IMR-90 (cell line): ENCODE measurements around the gene ZNF277. TPM values are rescaled to one million over a fixed set of nuclear protein-coding genes. Genes with fewer than 3 reads are reported as not detected.

Experiments
- ATAC-seq: fragments of 200-7000 bp; cut with Tn5 transposase; 2 replicates; pipeline ENCODE4 v1.9.1; 2020; ENCODE audit warnings: low read depth, mild to moderate bottlenecking, moderate library complexity
- BruUV-seq: library from RNA; stranded (reverse); fragments of 400-500 nt; replicated peaks from 2 replicates; lab custom pipeline; 2021; lab: Mats Ljungman, UMichigan
- CTCF ChIA-PET: fragments of 300-600 bp; formaldehyde crosslinking; extraction: SDS; loops from one replicate; lab custom pipeline; 2021; ENCODE audit warnings: antibody characterized with exemption; lab: Yijun Ruan, JAX
- POLR2A ChIA-PET: fragments of 300-600 bp; sonication (Branson Sonifier 250); formaldehyde crosslinking; loops from one replicate; lab custom pipeline; 2022; ENCODE audit warnings: antibody characterized with exemption; ENCODE audit not compliant: unreplicated experiment; lab: Charles Lee
- DNase-seq: peaks from one replicate; pipeline ENCODE4 v3.0.0; 2013
- H2AFZ ChIP-seq: replicated peaks from 2 replicates; pipeline ENCODE3; 2013; ENCODE audit warnings: low read length, mild to moderate bottlenecking; ENCODE audit not compliant: poor library complexity
- H2AK5ac ChIP-seq: 2 replicates; pipeline ENCODE4 v1.6.1; 2013; ENCODE audit warnings: low read depth, low read length, inconsistent platforms
- H2AK9ac ChIP-seq: replicated peaks from 2 replicates; pipeline ENCODE3; 2013; ENCODE audit warnings: mild to moderate bottlenecking, low read depth, low read length, moderate library complexity; ENCODE audit not compliant: poor library complexity
- H2BK120ac ChIP-seq: 2 replicates; pipeline ENCODE4 v1.6.1; 2013; ENCODE audit warnings: low read depth, low read length, inconsistent platforms
- H2BK15ac ChIP-seq: 3 replicates; pipeline ENCODE4 v1.6.1; 2013; ENCODE audit warnings: low read depth, low read length, inconsistent platforms
- H2BK20ac ChIP-seq: 2 replicates; pipeline ENCODE4 v1.6.1; 2013; ENCODE audit warnings: low read depth, mild to moderate bottlenecking, inconsistent platforms, low read length, moderate library complexity
- H2BK5ac ChIP-seq: 2 replicates; pipeline ENCODE4 v1.6.1; 2013; ENCODE audit warnings: mild to moderate bottlenecking, low read depth, low read length, inconsistent platforms; ENCODE audit not compliant: poor library complexity, severe bottlenecking
- H3K14ac ChIP-seq: replicated peaks from 2 replicates; pipeline ENCODE4 v1.6.1; 2013; ENCODE audit warnings: low read depth, low read length, inconsistent platforms
- H3K18ac ChIP-seq: 2 replicates; pipeline ENCODE4 v1.6.1; 2013; ENCODE audit warnings: low read depth, low read length, control low read depth
- H3K23ac ChIP-seq: 2 replicates; pipeline ENCODE4 v1.6.1; 2013; ENCODE audit warnings: low read depth, low read length, inconsistent platforms
- H3K27ac ChIP-seq: 2 replicates; pipeline ENCODE4 v1.5.1; 2013; ENCODE audit warnings: mild to moderate bottlenecking, control low read depth, low read length; ENCODE audit not compliant: insufficient read depth
- H3K27me3 ChIP-seq: 2 replicates; pipeline ENCODE4 v1.6.1; 2013; ENCODE audit warnings: low read length; ENCODE audit not compliant: control insufficient read depth, insufficient read depth
- H3K36me3 ChIP-seq: 2 replicates; pipeline ENCODE4 v1.6.1; 2013; ENCODE audit warnings: low read length, mixed read lengths; ENCODE audit not compliant: control insufficient read depth, insufficient read depth
- H3K4ac ChIP-seq: 2 replicates; pipeline ENCODE4 v1.6.1; 2013; ENCODE audit warnings: low read depth, low read length, inconsistent platforms
- H3K4me1 ChIP-seq: 2 replicates; pipeline ENCODE4 v1.6.1; 2013; ENCODE audit warnings: low read length, mixed read lengths; ENCODE audit not compliant: control insufficient read depth, insufficient read depth
- H3K4me2 ChIP-seq: 2 replicates; pipeline ENCODE4 v1.6.1; 2013; ENCODE audit warnings: low read depth, mild to moderate bottlenecking, control low read depth, low read length, moderate library complexity
- H3K4me3 ChIP-seq: 2 replicates; pipeline ENCODE4 v1.5.1; 2013; ENCODE audit warnings: low read depth, mild to moderate bottlenecking, control low read depth, low read length, moderate library complexity; ENCODE audit not compliant: insufficient read depth
- H3K56ac ChIP-seq: 2 replicates; pipeline ENCODE4 v1.6.1; 2013; ENCODE audit warnings: low read length, inconsistent platforms; ENCODE audit not compliant: insufficient read depth; ENCODE audit errors: extremely low read depth
- H3K79me1 ChIP-seq, 2 experiments: 2 replicates each; pipeline ENCODE4 v1.6.1; 2013; ENCODE audit warnings: low read length in 2 of 2, inconsistent platforms in 1 of 2, low read depth in 1 of 2
- H3K9ac ChIP-seq: 2 replicates; pipeline ENCODE4 v1.6.1; 2013; ENCODE audit warnings: low read depth, low read length, control low read depth
- H3K9me1 ChIP-seq: 2 replicates; pipeline ENCODE4 v1.6.1; 2013; ENCODE audit warnings: low read length, inconsistent platforms; ENCODE audit not compliant: insufficient read depth
- H3K9me3 ChIP-seq: 2 replicates; pipeline ENCODE4 v1.6.1; 2013; ENCODE audit warnings: low read length; ENCODE audit not compliant: control insufficient read depth, insufficient read depth
- H4K20me1 ChIP-seq: 2 replicates; pipeline ENCODE4 v1.6.1; 2013; ENCODE audit warnings: low read length, inconsistent platforms; ENCODE audit not compliant: insufficient read depth
- H4K5ac ChIP-seq: 2 replicates; pipeline ENCODE4 v1.6.1; 2013; ENCODE audit warnings: mild to moderate bottlenecking, low read depth, low read length, control low read depth
- H4K8ac ChIP-seq, 2 experiments: 2 replicates each; pipeline ENCODE4 v1.6.1; 2013; ENCODE audit warnings: low read depth in 2 of 2, low read length in 2 of 2, control low read depth in 1 of 2, inconsistent platforms in 1 of 2
- H4K91ac ChIP-seq: 2 replicates; pipeline ENCODE4 v1.6.1; 2013; ENCODE audit warnings: low read depth, low read length, inconsistent platforms; ENCODE audit not compliant: insufficient read depth
- BHLHE40 ChIP-seq: fragments of 150-350 bp; IDR thresholded peaks from 2 replicates; pipeline ENCODE4 v1.6.1; 2016; ENCODE audit warnings: mild to moderate bottlenecking, low read depth, low read length
- CEBPB ChIP-seq: IDR thresholded peaks from 2 replicates; pipeline ENCODE4 v1.6.1; 2012; ENCODE audit warnings: low read depth, low read length, improper control_type of control experiment
- CHD1 ChIP-seq: IDR thresholded peaks from 2 replicates; pipeline ENCODE4 v1.6.1; 2012; ENCODE audit warnings: low read depth, low read length, improper control_type of control experiment
- ELK1 ChIP-seq: fragments of 150-350 bp; IDR thresholded peaks from 2 replicates; pipeline ENCODE4 v1.6.1; 2016; ENCODE audit warnings: low read depth, mild to moderate bottlenecking, low read length, moderate library complexity, borderline replicate concordance
- FOS ChIP-seq: fragments of 150-350 bp; IDR thresholded peaks from 2 replicates; pipeline ENCODE4 v1.6.1; 2016; ENCODE audit warnings: low read depth, low read length
- MAFK ChIP-seq: IDR thresholded peaks from 2 replicates; pipeline ENCODE4 v1.6.1; 2012; ENCODE audit warnings: low read depth, low read length, improper control_type of control experiment
- MAZ ChIP-seq: IDR thresholded peaks from 2 replicates; pipeline ENCODE4 v1.6.1; 2012; ENCODE audit warnings: low read depth, mild to moderate bottlenecking, low read length, improper control_type of control experiment, moderate library complexity, borderline replicate concordance
- MXI1 ChIP-seq: IDR thresholded peaks from 2 replicates; pipeline ENCODE4 v1.6.1; 2012; ENCODE audit warnings: low read depth, mild to moderate bottlenecking, low read length, moderate library complexity, borderline replicate concordance
- NFE2L2 ChIP-seq: fragments of 150-350 bp; IDR thresholded peaks from 2 replicates; pipeline ENCODE4 v1.6.1; 2016; ENCODE audit warnings: low read depth, mild to moderate bottlenecking, low read length
- POLR2A ChIP-seq: IDR thresholded peaks from 2 replicates; pipeline ENCODE4 v1.6.1; 2012; ENCODE audit warnings: mild to moderate bottlenecking, low read depth, low read length
- RAD21 ChIP-seq: IDR thresholded peaks from 2 replicates; pipeline ENCODE4 v1.6.1; 2012; ENCODE audit warnings: low read length, improper control_type of control experiment
- RCOR1 ChIP-seq: IDR thresholded peaks from 2 replicates; pipeline ENCODE4 v1.6.1; 2012; ENCODE audit warnings: mild to moderate bottlenecking, low read length, improper control_type of control experiment; ENCODE audit not compliant: insufficient replicate concordance
- RFX5 ChIP-seq: IDR thresholded peaks from 2 replicates; pipeline ENCODE4 v1.8.0; 2012; ENCODE audit warnings: low read depth, mild to moderate bottlenecking, low read length, moderate library complexity
- SMC3 ChIP-seq: fragments of 150-350 bp; IDR thresholded peaks from 2 replicates; pipeline ENCODE4 v1.6.1; 2016; ENCODE audit warnings: low read depth, mild to moderate bottlenecking, antibody characterized with exemption, low read length, moderate library complexity
- USF2 ChIP-seq: fragments of 150-350 bp; IDR thresholded peaks from 2 replicates; pipeline ENCODE4 v1.6.1; 2017; ENCODE audit warnings: mild to moderate bottlenecking, antibody characterized with exemption, low read length, low read depth
- WGBS, 2 experiments: methylation state at CpG; one replicate each; pipeline versions ENCODE4 v1.1.5 to v1.1.7; 2013; ENCODE audit warnings: missing lambda C conversion rate in 2 of 2; ENCODE audit not compliant: insufficient read length in 1 of 2; ENCODE audit errors: extremely low coverage in 2 of 2; 5-methylcytosine and 5-hydroxymethylcytosine counted together
- dilution Hi-C: fragments of 300-500 bp; cut with HindIII; formaldehyde crosslinking; loops from one replicate; pipeline ENCODE4 v1.14.3; 2018; ENCODE audit warnings: low sequenced_read_pairs; ENCODE audit not compliant: unreplicated experiment
- in situ Hi-C: fragments of 300-500 bp; cut with MboI; formaldehyde crosslinking; loops from 3 replicates; pipeline ENCODE4 v1.14.3; 2019; ENCODE audit warnings: low sequenced_read_pairs, inconsistent platforms, mixed read lengths
- intact Hi-C: fragments of 100-400 bp; cut with micrococcal nuclease; formaldehyde crosslinking; loops from 2 replicates; pipeline ENCODE4 v1.10.0; 2022
- polyA plus RNA-seq, 3 experiments: library from polyadenylated mRNA; depleted of rRNA; stranded (reverse); fragments of >200 nt; gene quantifications; 2 replicates each; pipeline ENCODE4 v1.2.3, GENCODE V29; 2012; ENCODE audit warnings: low replicate concordance in 1 of 3
- total RNA-seq: library from RNA; depleted of rRNA; stranded (reverse); fragments of >200 nt; gene quantifications from 2 replicates; pipeline ENCODE4 v1.2.3, GENCODE V29; 2012
- TF ChIP-seq, protein P1 (sequence below): conservative IDR thresholded peaks from 2 replicates; pipeline ENCODE4 v1.5.1; 2012; ENCODE audit warnings: mild to moderate bottlenecking, low read depth, low read length, improper control_type of control experiment

The ZNF277 gene
- total and polyA plus RNA-seq, 2 of the 4 experiments (the other 2 are of a cell fraction) = 7.3 to 21.3 TPM

DNA sequence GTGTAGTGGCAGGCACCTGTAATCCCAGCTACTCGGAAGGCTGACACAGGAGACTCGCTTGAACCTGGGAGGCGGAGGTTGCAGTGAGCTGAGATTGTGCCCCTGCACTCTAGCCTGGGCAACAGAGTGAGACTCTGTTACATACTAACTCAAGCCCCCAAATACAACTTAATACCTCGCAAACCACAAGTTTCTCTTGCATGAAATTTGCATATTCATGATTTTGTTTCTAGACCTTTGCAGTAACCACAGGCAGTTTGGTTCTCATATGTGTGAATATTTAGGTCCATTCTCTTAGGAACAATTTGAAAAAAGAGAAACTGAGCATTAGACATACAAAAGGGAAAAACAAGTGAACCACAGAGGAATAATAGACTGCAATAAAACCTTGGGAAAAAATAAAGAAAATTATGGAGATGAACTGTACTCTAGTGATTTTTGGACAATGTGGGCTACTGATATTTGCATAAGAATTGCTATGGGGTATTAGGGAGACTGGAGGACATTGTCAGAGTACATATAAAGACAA, 77.0 kb downstream of the ZNF277 start:
- peaks cover 3% of the 10 kb centered on the region; the same call in 1 of the 2 replicates for H4K20me1 ChIP-seq
- BruUV-seq = no TSS peak
- no peak overlapping the region for H3K56ac ChIP-seq
- no peak overlapping the region for H2BK20ac ChIP-seq
- in situ Hi-C loops (no loop called here), intact Hi-C loops (no loop called here), dilution Hi-C loops (no loop called here)
- no peak overlapping the region for H4K5ac ChIP-seq
- H3K79me1 ChIP-seq = peaks cover 12% of the 10 kb centered on the region in 2 experiments
- H4K8ac ChIP-seq = no peak overlapping the region
- H3K9ac ChIP-seq = no peak overlapping the region
- H3K27me3 ChIP-seq = no peaks in the 10 kb centered on the region
- no peak overlapping the region for H3K18ac ChIP-seq
- no peak overlapping the region for H4K91ac ChIP-seq
- no peak overlapping the region for H2AK5ac ChIP-seq
- H3K4me3 ChIP-seq = no peak overlapping the region
- no peak overlapping the region for H2BK15ac ChIP-seq
- ATAC-seq = no peak
- TF ChIP-seq FOS = no peak
- TF ChIP-seq MAFK = no peak
- TF ChIP-seq SMC3 = no peak
- TF ChIP-seq RCOR1 = no peak
- no peak for TF ChIP-seq BHLHE40
- no peak for TF ChIP-seq USF2
- no peak for TF ChIP-seq MAZ
- TF ChIP-seq ELK1 = no peak
- TF ChIP-seq NFE2L2 = no peak
- TF ChIP-seq MXI1 = no peak
- TF ChIP-seq, protein P1, sequence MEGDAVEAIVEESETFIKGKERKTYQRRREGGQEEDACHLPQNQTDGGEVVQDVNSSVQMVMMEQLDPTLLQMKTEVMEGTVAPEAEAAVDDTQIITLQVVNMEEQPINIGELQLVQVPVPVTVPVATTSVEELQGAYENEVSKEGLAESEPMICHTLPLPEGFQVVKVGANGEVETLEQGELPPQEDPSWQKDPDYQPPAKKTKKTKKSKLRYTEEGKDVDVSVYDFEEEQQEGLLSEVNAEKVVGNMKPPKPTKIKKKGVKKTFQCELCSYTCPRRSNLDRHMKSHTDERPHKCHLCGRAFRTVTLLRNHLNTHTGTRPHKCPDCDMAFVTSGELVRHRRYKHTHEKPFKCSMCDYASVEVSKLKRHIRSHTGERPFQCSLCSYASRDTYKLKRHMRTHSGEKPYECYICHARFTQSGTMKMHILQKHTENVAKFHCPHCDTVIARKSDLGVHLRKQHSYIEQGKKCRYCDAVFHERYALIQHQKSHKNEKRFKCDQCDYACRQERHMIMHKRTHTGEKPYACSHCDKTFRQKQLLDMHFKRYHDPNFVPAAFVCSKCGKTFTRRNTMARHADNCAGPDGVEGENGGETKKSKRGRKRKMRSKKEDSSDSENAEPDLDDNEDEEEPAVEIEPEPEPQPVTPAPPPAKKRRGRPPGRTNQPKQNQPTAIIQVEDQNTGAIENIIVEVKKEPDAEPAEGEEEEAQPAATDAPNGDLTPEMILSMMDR = no peak
- TF ChIP-seq RAD21 = no peak
- TF ChIP-seq CEBPB = no peak
- no peak for TF ChIP-seq RFX5
- no peak for TF ChIP-seq CHD1
- TF ChIP-seq POLR2A = no peak
- 100% methylated on average over 2 of the region's 4 CpGs; no CpG with 5 or more reads in 1 of the 2 experiments for WGBS, 2 experiments
- no peak overlapping the region for H2AFZ ChIP-seq
- no peak overlapping the region for H3K27ac ChIP-seq
- H3K9me3 ChIP-seq = no peaks in the 10 kb centered on the region
- H3K4me2 ChIP-seq = no peak overlapping the region
- no peak overlapping the region for H2BK120ac ChIP-seq
- H3K23ac ChIP-seq = no peak overlapping the region
- H2AK9ac ChIP-seq = no peak overlapping the region
- ChIA-PET POLR2A (no interaction called here), CTCF (no interaction called here)
- H3K14ac ChIP-seq = no peak overlapping the region
- H3K4me1 ChIP-seq = peaks cover 1% of the 10 kb centered on the region; the same call in 1 of the 2 replicates
- no peak overlapping the region for H2BK5ac ChIP-seq
- DNase-seq = no peak
- no peak overlapping the region for H3K4ac ChIP-seq
- peaks cover 4% of the 10 kb centered on the region; the same call in 1 of the 2 replicates for H3K9me1 ChIP-seq
- peaks cover 3% of the 10 kb centered on the region; the same call in 1 of the 2 replicates for H3K36me3 ChIP-seq
